Psoas muscle (tissue), 8 donors: ENCODE measurements around the gene F7. TPM values are rescaled to one million over a fixed set of nuclear protein-coding genes. Genes with fewer than 3 reads are reported as not detected.

Source experiments
- ATAC-seq, 4 donors: fragments of 200-7000 bp; cut with Tn5 transposase; one replicate each; pipeline ENCODE4 v1.9.1; 2020; ENCODE audit warnings: moderate library complexity in 3 of 4, mild to moderate bottlenecking in 2 of 4
- DNase-seq, 2 donors: peaks; one replicate each; pipeline ENCODE4 v3.0.0-alpha.2; 2020
- H3K27ac ChIP-seq: fragments of 200-600 bp; one replicate; pipeline ENCODE4 v1.8.0; 2022
- H3K27me3 ChIP-seq, 3 donors: fragments of 200-600 bp in 1 of 3; one replicate each; pipeline versions ENCODE4 v1.6.1 to v1.8.0; 2013 to 2022; ENCODE audit warnings: low read length in 2 of 3, mild to moderate bottlenecking in 2 of 3, moderate library complexity in 1 of 3; ENCODE audit not compliant: insufficient read depth in 3 of 3
- H3K36me3 ChIP-seq, 2 donors: fragments of 200-600 bp in 1 of 2; one replicate each; pipeline versions ENCODE4 v1.6.1 to v1.8.0; 2013 to 2022; ENCODE audit warnings: low read depth in 1 of 2, mild to moderate bottlenecking in 1 of 2, moderate library complexity in 1 of 2; ENCODE audit not compliant: insufficient read depth in 1 of 2
- H3K4me1 ChIP-seq: fragments of 200-600 bp; one replicate; pipeline ENCODE4 v1.8.0; 2022
- H3K4me3 ChIP-seq: fragments of 200-600 bp; one replicate; pipeline ENCODE4 v1.8.0; 2022; ENCODE audit warnings: mild to moderate bottlenecking
- H3K9me3 ChIP-seq: fragments of 200-600 bp; one replicate; pipeline ENCODE4 v1.8.0; 2022
- WGBS, 3 donors: extraction: QIAGEN DNeasy Blood & Tissue Kit; methylation state at CpG; one replicate each; pipeline versions ENCODE4 v1.1.6 to v1.1.7; 2013; 5-methylcytosine and 5-hydroxymethylcytosine counted together
- intact Hi-C, 2 donors: fragments of 100-400 bp; cut with DNase I; formaldehyde crosslinking; loops; one replicate each; pipeline versions ENCODE4 v1.11.0 to v1.14.2; 2022
- polyA plus RNA-seq, 3 donors: library from polyadenylated mRNA; stranded (reverse); fragments of 200-250 nt; gene quantifications; one replicate each; pipeline ENCODE4 v1.2.3, GENCODE V29; 2013
- total RNA-seq, 4 donors: library from RNA; stranded (reverse); fragmentation: NEBNext Ultra II Directional in 2 of 4; extraction: Animal tissue kit (Norgen Biotek cat#: 25700) in 2 of 4; gene quantifications; one replicate each; pipeline versions ENCODE4 v1.2.1 to v1.2.4, GENCODE V29; 2021 to 2023
- TF ChIP-seq, protein P1 (sequence below): fragments of 200-600 bp; IDR thresholded peaks from one replicate; pipeline ENCODE4 v1.8.0; 2022; ENCODE audit warnings: antibody characterized with exemption
- donor health status: healthy with polysubstance abuse.
- donor health status: DM: no; HTN: no; CAD: no; lungs with moderate emphysema.
- donor health status: Bipolar disorder and iron deficiency.
- donor health status: healthy.
- donor health status: DM: yes; HTN: yes; CAD: no.
- donor health status: DM: no; HTN: no; CAD: no.
- donor health status: DM: no; HTN: no; CAD: no.
- donor health status: DM: yes; HTN: yes; CAD: no.

Gene F7
- total and polyA plus RNA-seq, 7 donors, result 0.08 to 0.20 (median 0.10) TPM; not detected in 4

DNA sequence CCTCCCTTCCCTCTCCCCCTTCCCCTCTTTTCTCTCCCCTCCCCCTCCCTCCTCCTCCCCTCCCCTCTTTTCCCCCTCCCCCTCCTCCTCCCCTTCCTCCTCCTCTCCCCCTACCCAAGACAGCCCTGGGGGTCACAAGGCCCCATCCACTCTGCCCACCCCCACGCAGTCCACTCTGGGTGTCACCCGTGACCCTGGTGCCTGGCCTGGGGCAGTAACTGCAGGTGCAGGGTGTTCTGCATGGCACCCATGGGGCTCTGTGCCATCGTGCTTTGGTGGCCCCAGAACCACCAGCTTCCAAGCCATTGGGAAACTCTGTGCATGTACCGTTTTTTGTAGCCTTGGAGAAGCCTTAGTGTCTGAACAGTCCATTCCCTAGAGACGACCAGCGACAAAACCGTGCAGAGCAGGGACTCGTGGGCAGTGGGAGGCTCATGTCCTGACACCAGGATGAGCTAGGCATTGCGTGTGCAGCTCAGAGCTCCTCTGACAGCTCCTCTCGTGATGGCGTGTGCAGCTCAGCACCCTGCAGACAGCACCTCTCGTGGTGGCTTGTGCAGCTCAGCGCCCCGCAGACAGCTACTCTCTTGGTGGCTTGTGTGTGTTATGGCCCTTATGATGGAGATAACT is 43.7 kb upstream of the F7 start:
- Histone ChIP-seq H3K4me3 (no peak overlapping the region), H3K4me1 (no peaks in the 10 kb centered on the region), H3K36me3 (no peaks in the 10 kb centered on the region), H3K9me3 (no peaks in the 10 kb centered on the region), H3K27me3 (peaks cover 0 to 9% (median 0%) of the 10 kb centered on the region in 3 donors), H3K27ac (no peak overlapping the region)
- ATAC-seq, result no peak
- intact Hi-C loops, result no loop called here
- DNase-seq, result peak in 1 of 2 donors; percentile 21
- TF ChIP-seq, protein P1, sequence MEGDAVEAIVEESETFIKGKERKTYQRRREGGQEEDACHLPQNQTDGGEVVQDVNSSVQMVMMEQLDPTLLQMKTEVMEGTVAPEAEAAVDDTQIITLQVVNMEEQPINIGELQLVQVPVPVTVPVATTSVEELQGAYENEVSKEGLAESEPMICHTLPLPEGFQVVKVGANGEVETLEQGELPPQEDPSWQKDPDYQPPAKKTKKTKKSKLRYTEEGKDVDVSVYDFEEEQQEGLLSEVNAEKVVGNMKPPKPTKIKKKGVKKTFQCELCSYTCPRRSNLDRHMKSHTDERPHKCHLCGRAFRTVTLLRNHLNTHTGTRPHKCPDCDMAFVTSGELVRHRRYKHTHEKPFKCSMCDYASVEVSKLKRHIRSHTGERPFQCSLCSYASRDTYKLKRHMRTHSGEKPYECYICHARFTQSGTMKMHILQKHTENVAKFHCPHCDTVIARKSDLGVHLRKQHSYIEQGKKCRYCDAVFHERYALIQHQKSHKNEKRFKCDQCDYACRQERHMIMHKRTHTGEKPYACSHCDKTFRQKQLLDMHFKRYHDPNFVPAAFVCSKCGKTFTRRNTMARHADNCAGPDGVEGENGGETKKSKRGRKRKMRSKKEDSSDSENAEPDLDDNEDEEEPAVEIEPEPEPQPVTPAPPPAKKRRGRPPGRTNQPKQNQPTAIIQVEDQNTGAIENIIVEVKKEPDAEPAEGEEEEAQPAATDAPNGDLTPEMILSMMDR, result no peak
- 74 to 82% (median 77%) methylated on average over 14 of the region's 14 CpGs for WGBS, 3 donors

DNA sequence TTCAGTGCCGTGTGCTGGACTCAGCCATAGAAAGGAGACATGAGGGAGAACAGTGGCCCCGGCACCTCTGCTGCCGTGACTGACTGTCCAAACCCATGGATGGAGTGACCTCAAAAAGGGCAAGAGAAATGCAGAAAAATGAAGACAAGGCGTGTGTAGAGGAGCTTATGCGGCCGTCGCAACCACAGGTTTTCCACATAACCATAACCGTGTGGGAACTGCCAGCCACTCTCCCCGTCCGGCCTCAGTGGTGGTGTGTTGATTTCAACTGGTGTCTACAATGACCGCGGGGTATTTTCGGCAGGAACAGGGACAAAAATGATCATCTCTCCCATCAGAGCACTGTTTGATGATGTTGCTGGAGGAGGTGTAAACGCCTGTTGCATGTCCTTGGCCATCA is 42.9 kb upstream of the F7 start:
- Histone ChIP-seq H3K4me3 (no peak overlapping the region), H3K27ac (no peak overlapping the region), H3K9me3 (no peaks in the 10 kb centered on the region), H3K4me1 (no peaks in the 10 kb centered on the region), H3K27me3 (peaks cover 0 to 9% (median 0%) of the 10 kb centered on the region in 3 donors), H3K36me3 (no peaks in the 10 kb centered on the region)
- DNase-seq, result peak in 1 of 2 donors; percentile 2
- whole genome bisulfite sequencing, 3 donors, result 92 to 94% (median 93%) methylated on average over 13 to 14 of the region's 14 CpGs
- intact Hi-C loops, result no loop called here
- no peak for ATAC-seq
- TF ChIP-seq, protein P1, result no peak

DNA sequence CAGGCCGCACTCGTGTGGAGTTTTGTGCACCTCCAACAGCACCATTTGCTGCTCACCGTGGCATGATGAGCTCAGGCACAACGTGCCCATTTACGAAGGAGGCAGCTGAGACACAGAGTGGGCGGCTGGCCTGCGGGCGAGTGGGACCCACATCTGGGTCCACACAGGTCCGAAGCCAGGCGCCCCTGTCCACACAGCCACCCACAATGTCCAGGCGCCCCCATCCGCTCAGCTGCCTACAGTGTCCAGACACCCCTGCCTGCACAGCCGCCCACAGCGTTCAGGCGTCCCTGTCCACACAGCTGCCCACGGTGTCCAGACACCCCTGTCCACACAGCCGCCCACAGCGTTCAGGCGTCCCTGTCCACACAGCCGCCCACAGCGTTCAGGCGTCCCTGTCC is 42.5 kb upstream of the F7 start:
- Histone ChIP-seq H3K27ac (no peak overlapping the region), H3K9me3 (no peaks in the 10 kb centered on the region), H3K36me3 (no peaks in the 10 kb centered on the region), H3K4me1 (no peaks in the 10 kb centered on the region), H3K4me3 (no peak overlapping the region), H3K27me3 (peaks cover 0 to 9% (median 0%) of the 10 kb centered on the region in 3 donors)
- intact Hi-C loops, result no loop called here
- ATAC-seq, result no peak
- TF ChIP-seq, protein P1, result no peak
- WGBS, 3 donors, result 86 to 89% (median 88%) methylated on average over 22 of the region's 22 CpGs
- DNase-seq, result peak in 1 of 2 donors; percentile 34

DNA sequence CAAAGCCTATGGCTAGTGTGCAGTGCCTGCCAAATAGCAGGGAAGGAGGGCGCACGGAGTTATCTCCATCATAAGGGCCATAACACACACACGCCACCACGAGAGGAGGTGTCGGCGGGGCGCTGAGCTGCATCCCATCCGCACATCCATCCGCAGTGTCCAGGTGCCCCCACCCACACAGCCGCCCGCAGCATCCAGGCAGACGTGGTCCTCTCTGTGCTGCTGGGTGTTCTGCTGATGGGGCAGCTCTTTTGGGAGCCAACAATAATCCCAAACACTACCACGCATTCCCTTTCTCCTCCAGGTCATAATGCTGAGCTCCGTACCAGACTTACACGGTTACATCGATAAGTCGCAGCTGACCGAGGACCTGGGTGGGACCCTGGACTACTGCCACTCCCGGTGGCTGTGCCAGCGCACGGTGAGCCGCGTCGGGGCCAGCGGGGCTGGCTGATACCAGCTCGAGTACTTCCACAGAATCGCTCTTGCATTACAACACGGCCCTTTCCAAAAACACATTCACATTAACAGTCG is 41.5 kb upstream of the F7 start:
- WGBS, 3 donors, result 55 to 62% (median 57%) methylated on average over 29 of the region's 29 CpGs
- no peaks in the 10 kb centered on the region for H3K36me3 ChIP-seq
- H3K27me3 ChIP-seq, result peaks cover 0 to 9% (median 0%) of the 10 kb centered on the region in 3 donors
- H3K27ac ChIP-seq, result no peak overlapping the region
- DNase-seq (peak in 1 of 2 donors; percentile 59), ATAC-seq (no peak)
- no peak overlapping the region for H3K4me3 ChIP-seq
- intact Hi-C loops, result no loop called here
- no peaks in the 10 kb centered on the region for H3K4me1 ChIP-seq
- TF ChIP-seq, protein P1, result no peak
- no peaks in the 10 kb centered on the region for H3K9me3 ChIP-seq
